H1 (cell line): ENCODE data around the gene SGSM1.

Source experiments
- FOSL1 ChIP-seq: IDR thresholded peaks from 2 replicates; pipeline ENCODE4 v1.6.1; 2011; ENCODE audit warnings: mild to moderate bottlenecking, low read depth, low read length, moderate library complexity; ENCODE audit not compliant: insufficient read depth
- KDM4A ChIP-seq: IDR thresholded peaks from one replicate; pipeline ENCODE4 v1.7.1; 2012; ENCODE audit warnings: low read depth, mild to moderate bottlenecking, moderate library complexity, low read length, inconsistent platforms; ENCODE audit not compliant: severe bottlenecking
- POLR2A ChIP-seq, 2 experiments: IDR thresholded peaks; 1 replicate in 1 of 2; 2 replicates in 1 of 2; pipeline ENCODE4 v1.6.1; 2011; ENCODE audit warnings: low read depth in 2 of 2, low read length in 2 of 2, mild to moderate bottlenecking in 2 of 2; ENCODE audit errors: control extremely low read depth in 1 of 2
- RAD21 ChIP-seq, 2 experiments: IDR thresholded peaks in 1 of 2; conservative IDR thresholded peaks in 1 of 2; 2 replicates each; pipeline ENCODE4 v1.6.1; 2011; ENCODE audit warnings: low read depth in 2 of 2, low read length in 2 of 2, improper control_type of control experiment in 1 of 2, inconsistent platforms in 1 of 2, mild to moderate bottlenecking in 1 of 2, moderate library complexity in 1 of 2
- RBBP5 ChIP-seq: IDR thresholded peaks from 2 replicates; pipeline ENCODE4 v1.7.1; 2012; ENCODE audit warnings: low read depth, mild to moderate bottlenecking, inconsistent platforms, low read length, moderate library complexity, borderline replicate concordance
- SIN3A ChIP-seq, 2 experiments: IDR thresholded peaks in 1 of 2; conservative IDR thresholded peaks in 1 of 2; 2 replicates each; pipeline ENCODE4 v1.6.1; 2011 to 2012; ENCODE audit warnings: low read length in 2 of 2, improper control_type of control experiment in 1 of 2, low read depth in 1 of 2, mild to moderate bottlenecking in 1 of 2
- TBP ChIP-seq: IDR thresholded peaks from 2 replicates; pipeline ENCODE4 v1.6.1; 2011; ENCODE audit warnings: low read depth, low read length, improper control_type of control experiment
- TF ChIP-seq, protein P1 (sequence below), 3 experiments: IDR thresholded peaks; 1 replicate in 2 of 3; 2 replicates in 1 of 3; pipeline versions ENCODE4 v1.5.1 to v1.6.1; 2011; ENCODE audit warnings: low read length in 3 of 3, mild to moderate bottlenecking in 3 of 3, inconsistent platforms in 2 of 3, low read depth in 1 of 3, moderate library complexity in 1 of 3; ENCODE audit not compliant: insufficient read depth in 1 of 3; ENCODE audit errors: control extremely low read depth in 1 of 3

DNA sequence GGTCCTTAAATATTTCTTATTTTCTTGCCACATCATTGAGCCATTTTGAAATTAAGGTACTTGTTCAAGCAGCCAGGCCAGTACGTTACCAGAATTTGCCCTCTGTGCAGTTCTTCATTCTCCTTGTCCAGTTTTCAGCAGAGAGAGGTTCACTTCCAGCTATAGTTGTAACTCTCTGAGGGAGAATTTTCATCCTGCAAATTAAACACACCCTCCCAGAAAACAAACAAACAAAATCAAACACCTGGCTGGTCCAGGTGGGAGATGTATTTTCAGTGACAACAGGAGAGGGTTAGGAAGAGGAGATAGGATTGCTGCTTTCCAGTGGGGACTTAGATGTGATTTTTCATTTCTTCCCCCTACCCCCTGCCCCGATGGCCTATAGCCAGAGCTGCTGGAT lies 95.4 kb downstream of the SGSM1 start:
- TF ChIP-seq, protein P1, sequence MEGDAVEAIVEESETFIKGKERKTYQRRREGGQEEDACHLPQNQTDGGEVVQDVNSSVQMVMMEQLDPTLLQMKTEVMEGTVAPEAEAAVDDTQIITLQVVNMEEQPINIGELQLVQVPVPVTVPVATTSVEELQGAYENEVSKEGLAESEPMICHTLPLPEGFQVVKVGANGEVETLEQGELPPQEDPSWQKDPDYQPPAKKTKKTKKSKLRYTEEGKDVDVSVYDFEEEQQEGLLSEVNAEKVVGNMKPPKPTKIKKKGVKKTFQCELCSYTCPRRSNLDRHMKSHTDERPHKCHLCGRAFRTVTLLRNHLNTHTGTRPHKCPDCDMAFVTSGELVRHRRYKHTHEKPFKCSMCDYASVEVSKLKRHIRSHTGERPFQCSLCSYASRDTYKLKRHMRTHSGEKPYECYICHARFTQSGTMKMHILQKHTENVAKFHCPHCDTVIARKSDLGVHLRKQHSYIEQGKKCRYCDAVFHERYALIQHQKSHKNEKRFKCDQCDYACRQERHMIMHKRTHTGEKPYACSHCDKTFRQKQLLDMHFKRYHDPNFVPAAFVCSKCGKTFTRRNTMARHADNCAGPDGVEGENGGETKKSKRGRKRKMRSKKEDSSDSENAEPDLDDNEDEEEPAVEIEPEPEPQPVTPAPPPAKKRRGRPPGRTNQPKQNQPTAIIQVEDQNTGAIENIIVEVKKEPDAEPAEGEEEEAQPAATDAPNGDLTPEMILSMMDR (IDR thresholded peaks at IDR 0.05; ENCODE audit: control extremely low read depth in 1 of 3, insufficient read depth in 1 of 3, low read depth in 1 of 3, low read length in 3 of 3): no peak
- TF ChIP-seq RBBP5: no peak
- TF ChIP-seq POLR2A (IDR thresholded peaks at IDR 0.05; ENCODE audit: control extremely low read depth in 1 of 2, low read depth in 2 of 2, low read length in 2 of 2): no peak
- TF ChIP-seq KDM4A: no peak
- no peak for TF ChIP-seq TBP
- no peak for TF ChIP-seq SIN3A (conservative IDR thresholded peaks at IDR 0.05 in 1 of 2, IDR thresholded peaks at IDR 0.05 in 1 of 2; ENCODE audit: low read depth in 1 of 2, low read length in 2 of 2)
- no peak for TF ChIP-seq FOSL1
- TF ChIP-seq RAD21 (IDR thresholded peaks at IDR 0.05 in 1 of 2, conservative IDR thresholded peaks at IDR 0.05 in 1 of 2; ENCODE audit: low read depth in 2 of 2, low read length in 2 of 2): no peak
